Skeletal muscle tissue (tissue), 4 donors: ENCODE data around the gene RALB. TPM values are rescaled to one million over a fixed set of nuclear protein-coding genes. Genes with fewer than 3 reads are reported as not detected.

Experiments
- H3K27ac ChIP-seq: one replicate; pipeline ENCODE4 v1.7.0; 2013; ENCODE audit warnings: mild to moderate bottlenecking, low read depth, low read length, inconsistent platforms
- H3K27me3 ChIP-seq, 3 donors: one replicate each; pipeline ENCODE4 v1.7.0; 2013; ENCODE audit warnings: low read length in 3 of 3; ENCODE audit not compliant: control insufficient read depth in 3 of 3, insufficient read depth in 3 of 3
- H3K36me3 ChIP-seq, 3 donors: one replicate each; pipeline ENCODE4 v1.7.0; 2013; ENCODE audit warnings: low read length in 3 of 3; ENCODE audit not compliant: control insufficient read depth in 3 of 3, insufficient read depth in 3 of 3
- H3K4me1 ChIP-seq, 3 donors: one replicate each; pipeline ENCODE4 v1.7.0; 2013; ENCODE audit warnings: low read length in 3 of 3, mild to moderate bottlenecking in 3 of 3; ENCODE audit not compliant: control insufficient read depth in 3 of 3, insufficient read depth in 3 of 3
- H3K4me3 ChIP-seq, 3 donors: one replicate each; pipeline ENCODE4 v1.7.0; 2013; ENCODE audit warnings: low read length in 3 of 3
- H3K9ac ChIP-seq, 3 donors: one replicate each; pipeline ENCODE4 v1.7.0; 2013; ENCODE audit warnings: low read length in 3 of 3, mild to moderate bottlenecking in 3 of 3, moderate library complexity in 2 of 3, low read depth in 1 of 3
- H3K9me3 ChIP-seq, 3 donors: one replicate each; pipeline ENCODE4 v1.7.0; 2013; ENCODE audit warnings: low read length in 3 of 3; ENCODE audit not compliant: control insufficient read depth in 3 of 3
- total RNA-seq: library from RNA; depleted of rRNA; stranded (reverse); fragments of >200 nt; gene quantifications from one replicate; pipeline ENCODE4 v1.2.3, GENCODE V29; 2014
- donor health status: Osteomylitis.

RALB gene
- total RNA-seq, 1 donor from 2014 or later = 36.0 TPM

- Histone ChIP-seq H3K27ac (no peak overlapping the region), H3K4me1 (peaks cover 12 to 16% (median 15%) of the 10 kb centered on the region in 3 donors), H3K4me3 (no peak overlapping the region)
Measured at GRCh38 chr2:120260736-120261135, 8.1 kb downstream of the RALB start.

GRCh38 chr2:120261387-120262006, 8.8 kb downstream of the RALB start:
- no peaks in the 10 kb centered on the region for H3K9me3 ChIP-seq
- no peak overlapping the region for H3K9ac ChIP-seq
- H3K27ac ChIP-seq = no peak overlapping the region
- no peaks in the 10 kb centered on the region for H3K27me3 ChIP-seq
- peaks cover 0 to 3% (median 0%) of the 10 kb centered on the region in 3 donors for H3K36me3 ChIP-seq
- no peak overlapping the region for H3K4me3 ChIP-seq
- peaks cover 12 to 14% (median 13%) of the 10 kb centered on the region in 3 donors for H3K4me1 ChIP-seq

More at GRCh38 chr2:120260736-120261135, 8.1 kb downstream of the RALB start:
- peaks cover 0 to 3% (median 0%) of the 10 kb centered on the region in 3 donors for H3K36me3 ChIP-seq
- H3K9ac ChIP-seq = no peak overlapping the region
- no peaks in the 10 kb centered on the region for H3K27me3 ChIP-seq
- no peaks in the 10 kb centered on the region for H3K9me3 ChIP-seq

GRCh38 chr2:120262150-120262549, 9.5 kb downstream of the RALB start:
- Histone ChIP-seq H3K27ac (no peak overlapping the region), H3K9me3 (no peaks in the 10 kb centered on the region), H3K9ac (no peak overlapping the region), H3K4me1 (peaks cover 12% of the 10 kb centered on the region in 3 donors), H3K36me3 (peaks cover 0 to 3% (median 0%) of the 10 kb centered on the region in 3 donors), H3K27me3 (no peaks in the 10 kb centered on the region), H3K4me3 (no peak overlapping the region)

GRCh38 chr2:120262761-120263428, 10.2 kb downstream of the RALB start:
- H3K9ac ChIP-seq = no peak overlapping the region
- no peaks in the 10 kb centered on the region for H3K27me3 ChIP-seq
- H3K9me3 ChIP-seq = no peaks in the 10 kb centered on the region
- no peak overlapping the region for H3K4me3 ChIP-seq
- H3K27ac ChIP-seq = no peak overlapping the region
- H3K4me1 ChIP-seq = peaks cover 8 to 12% (median 9%) of the 10 kb centered on the region in 3 donors
- peaks cover 0 to 3% (median 0%) of the 10 kb centered on the region in 3 donors for H3K36me3 ChIP-seq

- H3K4me3 ChIP-seq = no peak overlapping the region
- peaks cover 4 to 9% (median 7%) of the 10 kb centered on the region in 3 donors for H3K4me1 ChIP-seq
- H3K27ac ChIP-seq = no peak overlapping the region
Measured at GRCh38 chr2:120265006-120265405, 12.4 kb downstream of the RALB start.

GRCh38 chr2:120267348-120267747, 14.7 kb downstream of the RALB start:
- H3K27ac ChIP-seq = no peak overlapping the region
- H3K4me1 ChIP-seq = peaks cover 0 to 2% (median 2%) of the 10 kb centered on the region in 3 donors

More at GRCh38 chr2:120265006-120265405, 12.4 kb downstream of the RALB start:
- Histone ChIP-seq H3K27me3 (no peaks in the 10 kb centered on the region), H3K36me3 (no peaks in the 10 kb centered on the region), H3K9ac (no peak overlapping the region), H3K9me3 (no peaks in the 10 kb centered on the region)

GRCh38 chr2:120269076-120269744, 16.6 kb downstream of the RALB start:
- H3K9me3 ChIP-seq = no peaks in the 10 kb centered on the region
- H3K27me3 ChIP-seq = no peaks in the 10 kb centered on the region
- no peak overlapping the region for H3K27ac ChIP-seq
- H3K36me3 ChIP-seq = no peaks in the 10 kb centered on the region
- H3K9ac ChIP-seq = no peak overlapping the region
- no peak overlapping the region for H3K4me3 ChIP-seq
- H3K4me1 ChIP-seq = no peaks in the 10 kb centered on the region

More at GRCh38 chr2:120267348-120267747, 14.7 kb downstream of the RALB start:
- Histone ChIP-seq H3K9ac (no peak overlapping the region), H3K4me3 (no peak overlapping the region), H3K36me3 (no peaks in the 10 kb centered on the region), H3K27me3 (no peaks in the 10 kb centered on the region), H3K9me3 (no peaks in the 10 kb centered on the region)

- H3K9me3 ChIP-seq = no peaks in the 10 kb centered on the region
- no peak overlapping the region for H3K9ac ChIP-seq
- no peaks in the 10 kb centered on the region for H3K4me1 ChIP-seq
- H3K4me3 ChIP-seq = no peak overlapping the region
- H3K27ac ChIP-seq = no peak overlapping the region
- no peaks in the 10 kb centered on the region for H3K27me3 ChIP-seq
- H3K36me3 ChIP-seq = no peaks in the 10 kb centered on the region
Measured at GRCh38 chr2:120269816-120270215, 17.2 kb downstream of the RALB start.

GRCh38 chr2:120271711-120272379, 19.2 kb downstream of the RALB start:
- Histone ChIP-seq H3K4me1 (no peaks in the 10 kb centered on the region), H3K27ac (no peak overlapping the region), H3K9me3 (no peaks in the 10 kb centered on the region), H3K4me3 (no peak overlapping the region), H3K36me3 (no peaks in the 10 kb centered on the region), H3K9ac (no peak overlapping the region), H3K27me3 (no peaks in the 10 kb centered on the region)
